CD4-positive, alpha-beta T cell (primary cell): ENCODE measurements around the gene HECTD3. TPM values are rescaled to one million over a fixed set of nuclear protein-coding genes. Genes with fewer than 3 reads are reported as not detected.

Experiments
- ATAC-seq: fragments of 200-7000 bp; cut with Tn5 transposase; one replicate; pipeline ENCODE4 v1.10.0; 2022; ENCODE audit warnings: mild to moderate bottlenecking; ENCODE audit not compliant: poor library complexity
- CTCF ChIA-PET: fragments of 350-600 bp; sonication (Branson Sonifier 250); formaldehyde crosslinking; loops from one replicate; lab custom pipeline; 2021; ENCODE audit warnings: antibody characterized with exemption, inconsistent platforms; lab: Charles Lee
- POLR2A ChIA-PET: fragments of 350-600 bp; sonication (Branson Sonifier 250); formaldehyde crosslinking; loops from one replicate; lab custom pipeline; 2021; ENCODE audit warnings: antibody characterized with exemption, inconsistent platforms; lab: Charles Lee
- DNase-seq, 14 experiments: peaks; one replicate each; pipeline ENCODE4 v3.0.0-alpha.2; 2013 to 2020; ENCODE audit warnings: mixed read lengths in 2 of 14
- H3K27ac ChIP-seq, 2 donors: one replicate each; pipeline versions ENCODE4 v1.5.1 to v1.7.0; 2013; ENCODE audit warnings: low read length in 2 of 2, low read depth in 1 of 2, mild to moderate bottlenecking in 1 of 2
- H3K27me3 ChIP-seq, 2 experiments: 1 replicate in 1 of 2; 2 replicates in 1 of 2; pipeline versions ENCODE4 v1.6.1 to v1.7.0; 2013; ENCODE audit warnings: low read length in 2 of 2, control low read depth in 1 of 2, mild to moderate bottlenecking in 1 of 2, moderate library complexity in 1 of 2; ENCODE audit not compliant: insufficient read depth in 2 of 2, control insufficient read depth in 1 of 2
- H3K36me3 ChIP-seq: one replicate; pipeline ENCODE4 v1.6.1; 2013; ENCODE audit warnings: low read length, control low read depth; ENCODE audit not compliant: insufficient read depth
- H3K4me1 ChIP-seq: one replicate; pipeline ENCODE4 v1.6.1; 2013; ENCODE audit warnings: low read length, control low read depth; ENCODE audit not compliant: insufficient read depth
- H3K4me3 ChIP-seq: one replicate; pipeline ENCODE4 v1.5.1; 2013; ENCODE audit warnings: mild to moderate bottlenecking, low read length, moderate library complexity
- H3K9me3 ChIP-seq, 2 experiments: 1 replicate in 1 of 2; 2 replicates in 1 of 2; pipeline versions ENCODE4 v1.6.1 to v1.7.0; 2013; ENCODE audit warnings: low read length in 2 of 2, mild to moderate bottlenecking in 2 of 2, control low read depth in 1 of 2, moderate library complexity in 1 of 2; ENCODE audit not compliant: control insufficient read depth in 1 of 2, insufficient read depth in 1 of 2
- H3K27ac Mint-ChIP-seq: one replicate; pipeline ENCODE4 v1.8.0; 2020; ENCODE audit warnings: mixed read lengths
- H3K27me3 Mint-ChIP-seq: one replicate; pipeline ENCODE4 v1.8.0; 2021; ENCODE audit warnings: mixed read lengths
- H3K36me3 Mint-ChIP-seq: one replicate; pipeline ENCODE4 v1.8.0; 2021; ENCODE audit warnings: low read depth, mixed read lengths
- H3K4me1 Mint-ChIP-seq: one replicate; pipeline ENCODE4 v1.8.0; 2021; ENCODE audit warnings: low read depth, mixed read lengths
- H3K4me3 Mint-ChIP-seq: one replicate; pipeline ENCODE4 v1.8.0; 2020; ENCODE audit warnings: mild to moderate bottlenecking, mixed read lengths
- H3K9me3 Mint-ChIP-seq: one replicate; pipeline ENCODE4 v1.8.0; 2020; ENCODE audit warnings: mixed read lengths
- intact Hi-C, 2 experiments: fragments of 100-400 bp; cut with DNase I in 1 of 2; cut with micrococcal nuclease in 1 of 2; formaldehyde crosslinking; loops; one replicate each; pipeline versions ENCODE4 v1.15.1 to v1.9.0; 2023 to 2025; cut with DNase I, micrococcal nuclease
- total RNA-seq, 174 experiments: library from RNA in 2 of 174; stranded (reverse) in 2 of 174; gene quantifications; one replicate each; pipeline ENCODE4 v1.2.3 and lab custom pipeline; 2021 to 2026
- TF ChIP-seq, protein P1 (sequence below): fragments of 200-600 bp; IDR thresholded peaks from one replicate; pipeline ENCODE4 v1.8.0; 2022; ENCODE audit warnings: antibody characterized with exemption, mild to moderate bottlenecking

The HECTD3 gene
- total RNA-seq, 2 experiments from 2014 or later = 31.5 to 33.7 TPM

DNA sequence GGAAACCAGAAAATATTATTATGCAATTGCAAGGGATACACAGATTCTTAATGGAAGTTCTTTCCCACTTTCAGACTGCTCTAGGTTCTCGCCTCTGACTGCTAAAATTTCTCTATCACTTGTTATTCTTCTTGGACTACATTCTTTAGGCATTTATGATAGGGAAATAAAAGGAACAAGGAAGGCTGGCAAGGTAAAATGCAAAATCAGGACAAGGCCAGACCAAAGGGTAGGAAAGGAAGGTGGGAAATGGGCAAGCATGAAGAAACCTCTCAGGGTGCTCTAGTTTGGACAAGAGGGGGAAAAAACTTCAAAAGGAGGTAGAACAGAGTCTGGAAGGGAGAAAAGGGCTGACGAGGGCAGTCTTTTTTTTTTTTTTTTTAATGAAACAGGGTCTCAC, 27.1 kb upstream of the HECTD3 start:
- DNase-seq (no peak), ATAC-seq (no peak)
- no peaks in the 10 kb centered on the region for H3K9me3 ChIP-seq
- Mint-ChIP-seq H3K27me3 (no peaks in the 10 kb centered on the region), H3K36me3 (peaks cover 14% of the 10 kb centered on the region), H3K4me1 (no peaks in the 10 kb centered on the region), H3K27ac (no peak overlapping the region), H3K9me3 (no peaks in the 10 kb centered on the region), H3K4me3 (no peak overlapping the region)
- POLR2A ChIA-PET = no interaction called here
- H3K27ac ChIP-seq = no peak overlapping the region
- H3K27me3 ChIP-seq = no peaks in the 10 kb centered on the region
- no peaks in the 10 kb centered on the region for H3K4me1 ChIP-seq
- TF ChIP-seq, protein P1, sequence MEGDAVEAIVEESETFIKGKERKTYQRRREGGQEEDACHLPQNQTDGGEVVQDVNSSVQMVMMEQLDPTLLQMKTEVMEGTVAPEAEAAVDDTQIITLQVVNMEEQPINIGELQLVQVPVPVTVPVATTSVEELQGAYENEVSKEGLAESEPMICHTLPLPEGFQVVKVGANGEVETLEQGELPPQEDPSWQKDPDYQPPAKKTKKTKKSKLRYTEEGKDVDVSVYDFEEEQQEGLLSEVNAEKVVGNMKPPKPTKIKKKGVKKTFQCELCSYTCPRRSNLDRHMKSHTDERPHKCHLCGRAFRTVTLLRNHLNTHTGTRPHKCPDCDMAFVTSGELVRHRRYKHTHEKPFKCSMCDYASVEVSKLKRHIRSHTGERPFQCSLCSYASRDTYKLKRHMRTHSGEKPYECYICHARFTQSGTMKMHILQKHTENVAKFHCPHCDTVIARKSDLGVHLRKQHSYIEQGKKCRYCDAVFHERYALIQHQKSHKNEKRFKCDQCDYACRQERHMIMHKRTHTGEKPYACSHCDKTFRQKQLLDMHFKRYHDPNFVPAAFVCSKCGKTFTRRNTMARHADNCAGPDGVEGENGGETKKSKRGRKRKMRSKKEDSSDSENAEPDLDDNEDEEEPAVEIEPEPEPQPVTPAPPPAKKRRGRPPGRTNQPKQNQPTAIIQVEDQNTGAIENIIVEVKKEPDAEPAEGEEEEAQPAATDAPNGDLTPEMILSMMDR = no peak
- CTCF ChIA-PET = no interaction called here
- H3K36me3 ChIP-seq = peaks cover 8% of the 10 kb centered on the region
- intact Hi-C loops = no loop called here
- no peak overlapping the region for H3K4me3 ChIP-seq

DNA sequence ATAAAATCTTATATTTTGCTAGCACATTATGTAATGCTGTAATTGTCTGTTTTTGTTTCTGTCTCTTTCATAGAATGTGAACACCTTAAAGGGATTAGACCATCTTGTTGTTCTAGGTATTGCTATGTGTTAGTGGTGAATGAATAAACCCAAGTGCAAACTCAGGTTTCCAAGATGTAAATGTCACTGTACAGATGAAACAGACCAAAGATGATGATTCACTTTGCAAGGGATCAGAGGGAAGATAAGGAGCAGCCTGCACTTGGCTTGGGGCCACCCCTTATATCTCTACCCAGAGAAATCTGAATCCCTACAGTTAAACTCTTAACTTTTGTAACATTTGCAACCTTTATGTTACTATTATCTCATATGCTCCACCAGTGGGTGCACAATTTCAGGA, 26.3 kb upstream of the HECTD3 start:
- no peaks in the 10 kb centered on the region for H3K9me3 Mint-ChIP-seq
- H3K4me1 Mint-ChIP-seq = no peaks in the 10 kb centered on the region
- TF ChIP-seq, protein P1 = no peak
- peaks cover 13% of the 10 kb centered on the region for H3K36me3 Mint-ChIP-seq
- H3K27ac Mint-ChIP-seq = no peak overlapping the region
- H3K9me3 ChIP-seq = no peaks in the 10 kb centered on the region
- DNase-seq (no peak), ATAC-seq (no peak)
- ChIA-PET CTCF (no interaction called here), POLR2A (no interaction called here)
- no peaks in the 10 kb centered on the region for H3K27me3 ChIP-seq
- no peak overlapping the region for H3K4me3 Mint-ChIP-seq
- H3K27ac ChIP-seq = no peak overlapping the region
- no peak overlapping the region for H3K4me3 ChIP-seq
- peaks cover 8% of the 10 kb centered on the region for H3K36me3 ChIP-seq
- H3K27me3 Mint-ChIP-seq = no peaks in the 10 kb centered on the region
- intact Hi-C loops = no loop called here
- H3K4me1 ChIP-seq = no peaks in the 10 kb centered on the region

DNA sequence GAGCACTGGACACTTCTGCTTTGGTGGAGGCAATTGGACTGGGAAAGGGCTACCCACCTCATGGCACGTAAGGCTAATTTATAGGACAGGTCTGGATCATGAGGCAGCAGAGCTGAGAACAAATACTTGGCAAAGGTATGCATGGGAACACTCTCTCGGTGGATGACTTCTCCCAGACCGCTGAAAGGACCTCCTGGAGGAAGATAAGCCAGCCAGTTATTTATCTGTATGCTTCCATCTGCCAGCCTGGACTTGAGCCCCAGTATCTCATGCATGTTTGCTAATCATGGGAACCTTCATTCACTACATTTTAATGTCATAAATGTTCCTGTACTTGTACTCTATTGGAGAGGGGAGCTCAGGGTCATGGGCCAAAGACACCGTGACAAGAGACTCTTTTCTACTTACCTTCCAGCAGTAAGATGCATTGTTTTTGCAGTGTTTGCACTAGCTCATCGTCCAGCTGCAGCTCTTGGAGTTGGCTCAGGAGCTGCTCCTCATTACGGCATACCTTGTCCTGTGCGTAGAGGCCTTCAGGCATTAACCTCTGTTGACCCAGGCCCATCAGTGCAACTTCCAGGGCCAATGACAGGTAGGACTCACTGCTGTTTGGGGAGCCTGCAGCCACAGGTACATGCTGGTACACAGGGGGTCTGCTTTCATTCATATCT, 24.6 kb upstream of the HECTD3 start:
- H3K27ac ChIP-seq = no peak overlapping the region
- ATAC-seq (no peak), DNase-seq (no peak)
- H3K4me3 ChIP-seq = no peak overlapping the region
- Mint-ChIP-seq H3K4me3 (no peak overlapping the region), H3K36me3 (peaks cover 9% of the 10 kb centered on the region), H3K4me1 (no peaks in the 10 kb centered on the region), H3K27ac (no peak overlapping the region), H3K27me3 (no peaks in the 10 kb centered on the region), H3K9me3 (no peaks in the 10 kb centered on the region)
- CTCF ChIA-PET = no interaction called here
- intact Hi-C loops = no loop called here
- TF ChIP-seq, protein P1 = no peak
- H3K4me1 ChIP-seq = no peaks in the 10 kb centered on the region
- H3K27me3 ChIP-seq = no peaks in the 10 kb centered on the region
- H3K9me3 ChIP-seq = no peaks in the 10 kb centered on the region
- POLR2A ChIA-PET = interaction anchor here (0.9 kb wide), 1 partner anchor 268 kb away, joined by 3 read pairs; no protein-coding TSS in a partner anchor
- peaks cover 8% of the 10 kb centered on the region for H3K36me3 ChIP-seq
